ENCODE data around the gene NADK2. TPM values are rescaled to one million over a fixed set of nuclear protein-coding genes. Genes with fewer than 3 reads are reported as not detected.
"Not testable (repeated sequence)": the region's sequence is repeated elsewhere in the genome, so short reads cannot be mapped to it uniquely, and the experiment has no call there.

Gene NADK2
- total RNA-seq (ENCODE audit: unreplicated experiment), result 24.2 TPM
- long read RNA-seq, transcript NADK2-202 (12 exons, 2,243 nt), result major isoform, 5 of 7 reads
- long read RNA-seq, partial matches to known transcripts, result 0 of 7 reads
- long read RNA-seq, other reads (novel, unspliced or antisense), result 0 of 7 reads

GRCh38 chr5:36241631-36242533 lies at the start of gene NADK2:
NADK2 (minus strand) TSS chr5:36241925; CDS start chr5:36241798, 127 bp downstream.
- peaks cover 7% of the 10 kb centered on the region for H3K9me3 Mint-ChIP-seq (ENCODE audit: unreplicated experiment)
- TF ChIP-seq CTCF (IDR thresholded peaks at IDR 0.05; ENCODE audit: partially characterized antibody, unreplicated experiment), result peak; percentile 74
- H3K27me3 Mint-ChIP-seq (ENCODE audit: unreplicated experiment), result peaks cover 6% of the 10 kb centered on the region
- H3K36me3 Mint-ChIP-seq (ENCODE audit: unreplicated experiment), result no peaks in the 10 kb centered on the region
- peak within 1 kb of the TSS; percentile 92 for H3K4me3 Mint-ChIP-seq (ENCODE audit: unreplicated experiment)
- peak within 1 kb of the TSS; percentile 96 for H3K27ac Mint-ChIP-seq (ENCODE audit: unreplicated experiment)
- peaks cover 8% of the 10 kb centered on the region for H3K4me1 Mint-ChIP-seq (ENCODE audit: low read depth, unreplicated experiment)
- DNase-seq, result peak; percentile 95

- H3K4me3 Mint-ChIP-seq (ENCODE audit: unreplicated experiment), result no peak overlapping the region
- DNase-seq, result no peak
- no peaks in the 10 kb centered on the region for H3K4me1 Mint-ChIP-seq (ENCODE audit: low read depth, unreplicated experiment)
- H3K27ac Mint-ChIP-seq (ENCODE audit: unreplicated experiment), result no peak overlapping the region
- H3K27me3 Mint-ChIP-seq (ENCODE audit: unreplicated experiment), result no peaks in the 10 kb centered on the region
- no peaks in the 10 kb centered on the region for H3K9me3 Mint-ChIP-seq (ENCODE audit: unreplicated experiment)
- no peaks in the 10 kb centered on the region for H3K36me3 Mint-ChIP-seq (ENCODE audit: unreplicated experiment)
- no peak for TF ChIP-seq CTCF (IDR thresholded peaks at IDR 0.05; ENCODE audit: partially characterized antibody, unreplicated experiment)
Measured at GRCh38 chr5:36285837-36286615, 44.3 kb upstream of the NADK2 start.

GRCh38 chr5:36283775-36284174 lies 42.0 kb upstream of the NADK2 start:
- DNase-seq; H3K27me3 Mint-ChIP-seq (ENCODE audit: unreplicated experiment); H3K36me3 Mint-ChIP-seq (ENCODE audit: unreplicated experiment); H3K27ac Mint-ChIP-seq (ENCODE audit: unreplicated experiment); H3K4me3 Mint-ChIP-seq (ENCODE audit: unreplicated experiment); H3K9me3 Mint-ChIP-seq (ENCODE audit: unreplicated experiment); H3K4me1 Mint-ChIP-seq (ENCODE audit: low read depth, unreplicated experiment): not testable (repeated sequence)

- Mint-ChIP-seq H3K27ac (ENCODE audit: unreplicated experiment) (no peak overlapping the region), H3K36me3 (ENCODE audit: unreplicated experiment) (no peaks in the 10 kb centered on the region), H3K9me3 (ENCODE audit: unreplicated experiment) (no peaks in the 10 kb centered on the region), H3K27me3 (ENCODE audit: unreplicated experiment) (no peaks in the 10 kb centered on the region), H3K4me1 (ENCODE audit: low read depth, unreplicated experiment) (no peaks in the 10 kb centered on the region), H3K4me3 (ENCODE audit: unreplicated experiment) (no peak overlapping the region)
- TF ChIP-seq CTCF (IDR thresholded peaks at IDR 0.05; ENCODE audit: partially characterized antibody, unreplicated experiment), result no peak
- DNase-seq, result no peak
Measured at GRCh38 chr5:36281626-36282025, 39.9 kb upstream of the NADK2 start.

GRCh38 chr5:36279054-36279698 lies 37.5 kb upstream of the NADK2 start:
- DNase-seq, result no peak
- Mint-ChIP-seq H3K9me3 (ENCODE audit: unreplicated experiment) (no peaks in the 10 kb centered on the region), H3K27ac (ENCODE audit: unreplicated experiment) (no peak overlapping the region), H3K4me1 (ENCODE audit: low read depth, unreplicated experiment) (no peaks in the 10 kb centered on the region), H3K36me3 (ENCODE audit: unreplicated experiment) (no peaks in the 10 kb centered on the region), H3K27me3 (ENCODE audit: unreplicated experiment) (no peaks in the 10 kb centered on the region), H3K4me3 (ENCODE audit: unreplicated experiment) (no peak overlapping the region)
- TF ChIP-seq CTCF (IDR thresholded peaks at IDR 0.05; ENCODE audit: partially characterized antibody, unreplicated experiment), result no peak
